GM12878 (cell line): ENCODE measurements around the gene PPP1R12B.

ENCODE experiments used
- MTA2 ChIP-seq: fragments of 450-650 bp; IDR thresholded peaks from 2 replicates; pipeline ENCODE4 v1.6.1; 2016; ENCODE audit warnings: low read depth, mild to moderate bottlenecking, moderate library complexity
- TARDBP ChIP-seq: IDR thresholded peaks from 2 replicates; pipeline ENCODE4 v1.6.1; 2016; ENCODE audit warnings: borderline replicate concordance

DNA sequence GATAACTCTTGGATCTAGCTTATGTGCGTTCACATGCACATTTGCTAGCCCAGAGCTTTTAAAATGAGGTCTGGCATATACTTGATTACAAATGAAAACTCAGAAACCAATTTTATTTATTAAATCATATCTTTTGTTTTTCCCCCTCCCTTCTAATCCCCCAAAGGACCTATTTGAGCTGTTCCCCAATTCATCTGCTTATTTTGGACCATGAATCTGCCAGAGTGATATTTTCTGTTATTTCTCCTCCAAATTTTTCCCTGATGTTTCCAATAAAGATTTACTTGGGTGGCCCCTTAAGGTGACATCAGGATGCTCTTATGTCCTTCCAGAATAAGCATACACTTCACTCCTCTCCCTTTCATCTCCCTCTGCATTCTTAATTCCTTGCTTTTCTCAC is 238.4 kb downstream of the PPP1R12B start:
- no peak for TF ChIP-seq TARDBP
- TF ChIP-seq MTA2: no peak
